Measurements from ENCODE around the gene ARAP2.

The ARAP2 gene

GRCh38 chr4:36128689-36129088 lies 115.6 kb downstream of the ARAP2 start:
- TF ChIP-seq CTCF (IDR thresholded peaks at IDR 0.05; ENCODE audit: low read depth, low read length, missing control alignments) = no peak
- in situ Hi-C loops (cut with HindIII; ENCODE audit: low pct_ligation_motif_present, low sequenced_read_pairs) = no loop called here
- Histone ChIP-seq H3K4me3 (ENCODE audit: low read depth, low read length) (no peak overlapping the region), H3K27me3 (replicated peaks) (no peaks in the 10 kb centered on the region), H3K36me3 (replicated peaks) (no peaks in the 10 kb centered on the region), H3K27ac (no peak overlapping the region)
- no peak for DNase-seq

- no peak for TF ChIP-seq CTCF (IDR thresholded peaks at IDR 0.05; ENCODE audit: low read depth, low read length, missing control alignments)
- in situ Hi-C loops (cut with HindIII; ENCODE audit: low pct_ligation_motif_present, low sequenced_read_pairs) = no loop called here
- DNase-seq = no peak
- no peak overlapping the region for H3K27ac ChIP-seq
- no peaks in the 10 kb centered on the region for H3K27me3 ChIP-seq (replicated peaks)
- no peak overlapping the region for H3K4me3 ChIP-seq (ENCODE audit: low read depth, low read length)
- no peaks in the 10 kb centered on the region for H3K36me3 ChIP-seq (replicated peaks)
Observed at GRCh38 chr4:36123906-36124305, 120.4 kb downstream of the ARAP2 start.

GRCh38 chr4:36115312-36115711 lies 129.0 kb downstream of the ARAP2 start:
- no peaks in the 10 kb centered on the region for H3K36me3 ChIP-seq (replicated peaks)
- no peak overlapping the region for H3K27ac ChIP-seq
- H3K27me3 ChIP-seq (replicated peaks) = no peaks in the 10 kb centered on the region
- in situ Hi-C loops (cut with HindIII; ENCODE audit: low pct_ligation_motif_present, low sequenced_read_pairs) = no loop called here
- no peak for TF ChIP-seq CTCF (IDR thresholded peaks at IDR 0.05; ENCODE audit: low read depth, low read length, missing control alignments)
- H3K4me3 ChIP-seq (ENCODE audit: low read depth, low read length) = no peak overlapping the region
- DNase-seq = no peak

- H3K27me3 ChIP-seq (replicated peaks) = no peaks in the 10 kb centered on the region
- in situ Hi-C loops (cut with HindIII; ENCODE audit: low pct_ligation_motif_present, low sequenced_read_pairs) = no loop called here
- no peak overlapping the region for H3K27ac ChIP-seq
- no peak for DNase-seq
- TF ChIP-seq CTCF (IDR thresholded peaks at IDR 0.05; ENCODE audit: low read depth, low read length, missing control alignments) = no peak
- H3K36me3 ChIP-seq (replicated peaks) = no peaks in the 10 kb centered on the region
- H3K4me3 ChIP-seq (ENCODE audit: low read depth, low read length) = no peak overlapping the region
Observed at GRCh38 chr4:36111172-36111571, 133.1 kb downstream of the ARAP2 start.

- no peak overlapping the region for H3K4me3 ChIP-seq (ENCODE audit: low read depth, low read length)
- no peak for TF ChIP-seq CTCF (IDR thresholded peaks at IDR 0.05; ENCODE audit: low read depth, low read length, missing control alignments)
- no peaks in the 10 kb centered on the region for H3K27me3 ChIP-seq (replicated peaks)
- in situ Hi-C loops (cut with HindIII; ENCODE audit: low pct_ligation_motif_present, low sequenced_read_pairs) = no loop called here
- H3K27ac ChIP-seq = no peak overlapping the region
- no peaks in the 10 kb centered on the region for H3K36me3 ChIP-seq (replicated peaks)
- no peak for DNase-seq
Observed at GRCh38 chr4:36099509-36099908, 144.8 kb downstream of the ARAP2 start.

- Histone ChIP-seq H3K4me3 (ENCODE audit: low read depth, low read length) (no peak overlapping the region), H3K27ac (no peak overlapping the region), H3K27me3 (replicated peaks) (no peaks in the 10 kb centered on the region), H3K36me3 (replicated peaks) (no peaks in the 10 kb centered on the region)
- in situ Hi-C loops (cut with HindIII; ENCODE audit: low pct_ligation_motif_present, low sequenced_read_pairs) = no loop called here
- no peak for DNase-seq
- no peak for TF ChIP-seq CTCF (IDR thresholded peaks at IDR 0.05; ENCODE audit: low read depth, low read length, missing control alignments)
Observed at GRCh38 chr4:36094995-36095394, 149.3 kb downstream of the ARAP2 start.

All from brain microvascular endothelial cell (primary cell).